SK-N-DZ (cell line): ENCODE results near the gene TERT.

Experiments used
- DNase-seq: peaks from one replicate; pipeline ENCODE4 v3.0.0-alpha.2; 2015; ENCODE audit warnings: low spot score

TERT gene

GRCh38 chr5:1319436-1320256, 24.8 kb upstream of the TERT start:
- no peak for DNase-seq

GRCh38 chr5:1318659-1319251, 23.9 kb upstream of the TERT start:
- no peak for DNase-seq

DNA sequence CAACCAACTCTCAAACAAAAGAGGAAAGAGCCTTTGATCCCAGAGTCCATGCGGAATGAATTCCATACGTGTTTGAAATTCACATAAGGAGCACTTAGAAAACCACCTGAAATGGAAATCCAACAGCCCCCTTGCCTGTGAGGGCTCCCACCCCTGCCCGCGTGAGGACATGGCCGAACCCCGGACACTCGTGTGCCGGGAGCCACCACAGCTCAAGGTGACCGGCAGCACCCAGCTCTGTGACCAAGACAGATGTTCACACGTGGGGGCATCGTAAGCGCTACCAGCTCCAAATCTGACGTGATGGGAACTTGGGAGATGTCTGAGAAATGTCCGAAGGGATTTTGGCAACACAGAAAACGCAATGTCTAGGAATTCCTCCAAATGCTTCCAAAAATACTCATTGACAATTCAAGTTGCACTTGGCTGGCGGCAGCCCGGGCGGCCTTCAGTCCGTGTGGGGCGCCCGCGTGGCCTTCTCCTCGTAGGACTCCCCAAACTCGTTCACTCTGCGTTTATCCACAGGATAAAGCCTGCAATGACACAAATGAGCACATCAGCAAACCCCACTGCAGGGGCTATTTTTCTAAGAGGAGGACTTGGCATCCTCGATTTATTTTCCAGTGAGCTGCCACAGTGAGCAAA, 23.2 kb upstream of the TERT start:
- no peak for DNase-seq

GRCh38 chr5:1316588-1317340, 21.9 kb upstream of the TERT start:
- no peak for DNase-seq

DNA sequence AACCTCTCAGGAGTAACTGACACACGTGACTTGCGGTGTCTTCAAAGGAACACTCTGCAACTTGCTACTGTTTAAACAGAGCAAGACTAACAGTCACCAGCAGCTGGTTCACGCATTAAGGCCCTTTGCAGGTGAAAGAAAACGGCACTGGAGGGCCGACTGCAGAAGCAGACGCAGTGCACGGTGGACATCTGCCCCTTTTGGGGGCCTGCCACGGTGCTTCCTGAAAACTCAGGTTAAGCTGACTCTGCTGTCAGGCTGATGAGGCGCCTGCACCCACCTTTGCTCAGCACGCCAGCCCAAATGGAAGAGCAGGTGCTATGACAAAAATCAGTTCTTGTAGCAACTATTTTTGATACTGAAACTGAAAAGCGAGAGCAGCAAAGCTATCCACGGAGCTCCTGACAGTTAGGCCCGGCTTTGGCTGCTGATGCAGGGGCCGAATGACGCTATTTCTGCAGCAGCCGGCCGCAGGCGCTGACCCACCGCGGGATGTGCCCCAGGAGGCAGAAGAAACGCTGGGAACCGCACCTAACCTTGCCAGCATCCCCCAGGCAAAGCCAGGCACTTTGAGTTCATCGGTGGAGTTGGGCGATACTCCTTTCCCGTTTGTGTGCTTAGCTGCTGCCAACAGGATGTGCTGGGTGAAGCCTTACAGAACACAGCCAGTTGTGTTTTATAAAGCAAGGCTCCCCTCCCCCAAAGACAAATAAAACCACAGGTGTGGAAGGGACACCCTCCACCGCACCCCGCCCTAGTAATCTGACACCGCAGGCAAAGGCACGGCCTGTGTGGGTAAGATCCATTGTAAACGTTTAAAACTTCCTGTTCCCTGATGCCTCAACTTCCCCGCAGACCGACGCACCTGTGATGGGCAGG, 21.1 kb upstream of the TERT start:
- DNase-seq: no peak

DNA sequence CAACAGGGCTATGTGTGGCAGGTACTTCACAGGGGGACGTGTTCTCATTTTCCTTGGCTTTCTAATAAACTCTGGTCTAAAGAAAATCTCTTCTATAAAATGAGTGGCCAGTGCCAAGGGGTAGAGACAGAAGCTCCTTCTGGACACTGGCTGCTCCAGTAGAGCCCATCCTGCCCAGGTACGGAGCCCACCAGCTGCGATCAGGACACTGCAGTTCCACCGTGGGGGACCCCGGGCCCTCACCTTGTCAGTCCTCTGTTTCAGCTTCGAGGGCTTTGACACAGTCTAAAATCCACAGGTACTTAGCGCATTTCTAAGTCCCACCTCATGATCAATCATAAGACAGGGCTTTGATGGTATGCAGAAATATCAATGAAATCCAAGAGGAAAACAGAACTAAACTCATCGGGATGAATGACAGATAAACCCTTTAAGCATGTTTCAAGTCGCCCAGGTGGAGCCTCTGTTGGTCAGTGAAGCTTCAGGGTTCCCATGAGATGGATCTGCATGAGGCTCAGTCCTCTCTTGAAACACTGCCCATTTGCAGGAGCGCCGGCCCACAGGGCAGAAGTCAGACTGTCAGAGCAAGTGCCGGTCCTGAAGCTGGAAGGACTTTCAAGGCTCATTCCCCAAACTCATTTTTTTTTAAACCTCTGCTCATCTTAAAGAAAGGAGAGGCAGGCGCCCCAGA, 20.3 kb upstream of the TERT start:
- no peak for DNase-seq

GRCh38 chr5:1314564-1314982, 19.7 kb upstream of the TERT start:
- no peak for DNase-seq

DNA sequence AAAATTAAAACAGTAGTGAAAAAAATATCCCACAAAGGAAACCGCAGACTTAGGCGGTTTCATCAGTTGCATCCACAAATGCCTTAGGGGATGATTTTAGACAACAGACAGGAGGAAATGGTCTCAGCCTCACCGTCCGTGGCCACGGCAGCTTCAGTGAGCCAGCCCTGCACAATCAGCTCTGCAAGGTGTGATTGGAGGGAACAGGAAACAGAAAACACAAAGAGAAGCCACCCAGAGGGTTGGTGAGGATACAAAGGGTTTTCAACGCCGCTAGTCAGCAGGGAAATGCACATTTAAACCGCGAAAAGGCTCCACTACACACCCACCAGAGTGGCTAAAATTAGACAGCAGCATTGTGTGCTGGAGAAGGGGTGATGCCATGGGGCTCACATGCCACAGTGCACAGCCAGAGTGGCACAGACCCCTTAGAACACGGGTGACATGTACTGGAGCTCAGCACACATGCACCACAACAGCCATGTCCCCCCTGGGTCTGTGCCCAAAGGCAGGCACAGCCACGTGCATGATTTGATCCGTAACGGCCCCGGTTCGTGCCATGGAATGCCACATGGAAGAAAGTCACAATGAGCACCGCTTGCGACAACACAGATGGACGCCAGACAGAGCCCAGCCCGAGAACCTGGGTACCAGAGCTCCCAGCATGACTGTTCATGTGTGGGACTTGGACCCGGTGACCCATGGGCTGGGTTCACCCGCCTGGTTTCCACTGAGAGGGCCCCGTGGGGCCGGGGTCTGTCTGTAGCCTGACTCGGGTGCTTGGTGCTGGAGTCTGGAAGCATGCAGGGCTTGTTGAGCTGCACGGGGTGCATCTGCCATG, 18.3 kb upstream of the TERT start:
- no peak for DNase-seq

- no peak for DNase-seq
Measured at GRCh38 chr5:1312206-1312605, 17.3 kb upstream of the TERT start.

DNA sequence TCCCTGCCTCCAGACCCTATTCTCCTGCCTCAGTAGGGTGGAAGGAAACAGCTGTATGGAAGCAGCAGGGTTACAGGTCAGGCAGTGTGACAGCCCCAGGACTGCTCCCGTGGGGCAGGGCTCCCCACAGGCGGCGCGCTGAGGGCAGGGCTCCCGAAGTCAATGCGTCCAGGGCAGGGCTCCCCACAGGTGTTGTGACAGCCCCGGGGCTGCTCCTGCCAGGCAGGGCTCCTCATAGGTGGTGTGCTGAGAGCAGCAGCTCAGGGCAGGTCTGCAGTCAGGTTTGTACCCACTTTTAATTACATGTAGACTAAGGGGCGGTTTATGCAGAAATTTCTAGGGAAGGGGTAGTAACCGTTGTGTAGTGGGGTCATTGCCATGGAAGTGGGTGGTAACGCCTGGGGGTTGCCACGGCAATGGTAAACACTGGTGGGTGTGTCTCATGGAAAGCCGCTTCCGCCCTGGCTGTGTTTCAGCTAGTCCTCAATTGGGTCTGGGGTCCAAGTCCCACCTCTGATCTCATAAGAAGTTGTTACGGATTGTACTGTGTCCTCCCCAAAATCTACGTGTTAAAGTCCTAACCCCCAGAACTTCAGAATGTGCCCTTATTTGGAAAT, 16.7 kb upstream of the TERT start:
- no peak for DNase-seq

DNA sequence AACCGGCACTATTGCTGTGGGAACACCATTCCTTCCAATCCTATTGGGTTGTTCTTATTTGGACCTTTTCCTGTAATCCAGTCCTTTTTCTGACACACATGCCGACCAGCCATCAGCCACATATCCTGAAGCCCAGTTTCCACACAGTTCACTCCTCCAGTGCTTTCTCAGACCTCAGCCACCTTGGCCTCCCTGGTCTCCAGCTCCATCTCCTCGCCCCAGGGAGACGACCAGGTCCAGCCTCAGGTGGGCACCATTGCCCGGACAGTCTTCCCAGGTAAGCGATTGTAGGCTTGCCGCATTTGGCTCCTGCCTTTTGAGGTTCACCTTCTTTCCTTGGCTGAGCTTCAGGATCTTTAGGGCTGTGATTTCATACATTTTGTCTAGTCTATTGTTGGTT, 15.2 kb upstream of the TERT start:
- no peak for DNase-seq

GRCh38 chr5:1304033-1304432, 9.2 kb upstream of the TERT start:
- DNase-seq: no peak

- no peak for DNase-seq
Measured at GRCh38 chr5:1302258-1302657, 7.4 kb upstream of the TERT start.

GRCh38 chr5:1300581-1301083, 5.8 kb upstream of the TERT start:
- no peak for DNase-seq

GRCh38 chr5:1299961-1300360, 5.1 kb upstream of the TERT start:
- DNase-seq: no peak

- DNase-seq: no peak
Measured at GRCh38 chr5:1299511-1299850, 4.6 kb upstream of the TERT start.

DNA sequence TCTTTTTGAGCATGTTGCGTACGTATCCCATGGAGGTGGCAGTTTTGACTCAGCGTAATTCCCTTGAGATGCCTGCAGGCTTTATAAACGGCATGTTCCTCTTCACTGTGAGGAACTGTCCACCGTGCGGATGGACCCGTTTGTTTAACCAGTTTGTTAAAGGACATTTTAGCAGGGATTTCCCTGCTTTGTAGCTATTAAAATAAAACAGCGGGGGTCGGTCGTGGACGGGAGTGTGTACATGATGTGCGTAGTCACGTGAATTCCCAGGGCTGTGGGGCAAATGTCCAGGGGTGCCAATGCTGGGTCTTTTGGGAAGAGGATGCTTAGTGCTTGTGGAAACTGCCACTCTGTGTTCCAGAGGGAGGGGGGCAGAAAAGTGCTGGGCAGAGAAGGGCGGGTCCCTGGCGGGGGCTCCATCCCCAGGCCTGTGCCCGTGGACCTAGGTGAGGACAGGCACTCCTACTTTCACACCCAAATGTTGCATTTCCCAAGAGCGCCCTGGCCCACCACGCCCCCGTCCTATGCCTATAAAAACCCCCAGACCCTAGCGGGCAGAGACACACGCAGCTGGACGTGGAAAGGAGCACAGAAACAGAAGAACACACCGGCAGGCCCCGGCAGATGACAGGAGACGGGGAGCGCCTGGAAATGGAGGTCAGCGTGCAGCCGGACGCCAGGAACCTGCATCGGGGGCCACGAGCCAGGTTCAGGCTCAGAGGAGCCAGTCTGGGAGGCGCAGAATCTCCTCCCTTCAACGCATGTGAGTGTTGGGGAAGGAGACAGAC, 4.0 kb upstream of the TERT start:
- DNase-seq: no peak

DNA sequence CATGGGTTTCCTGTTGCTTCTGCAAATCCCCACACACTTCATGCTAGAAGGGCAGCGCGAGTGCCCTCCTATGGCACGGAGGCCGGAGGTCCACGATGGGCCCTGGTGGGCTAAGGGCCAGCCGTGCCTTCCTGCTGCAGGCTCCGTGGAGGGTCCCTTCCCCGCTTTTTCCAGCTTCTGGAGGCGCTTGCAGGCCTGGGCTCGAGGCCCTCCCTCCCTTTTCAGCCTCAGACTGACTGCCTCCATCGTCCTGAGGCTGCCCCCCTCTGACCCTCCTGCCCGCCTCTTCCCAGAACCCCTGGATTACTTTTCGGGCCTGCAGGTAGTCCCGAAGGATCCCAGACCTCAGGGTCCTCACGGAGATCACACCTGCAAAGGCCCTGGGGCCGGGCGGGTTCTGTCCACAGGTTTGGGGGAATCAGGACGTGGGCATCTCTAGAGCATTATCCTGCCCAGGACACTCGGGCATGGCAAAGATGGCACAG, 3.2 kb upstream of the TERT start:
- DNase-seq: no peak
